IMR-90 (cell line): ENCODE results near the gene TMEM269.

Source experiments
- CTCF ChIP-seq: conservative IDR thresholded peaks from 2 replicates; pipeline ENCODE4 v1.5.1; 2012; ENCODE audit warnings: mild to moderate bottlenecking, low read depth, low read length, improper control_type of control experiment
- FOS ChIP-seq: fragments of 150-350 bp; IDR thresholded peaks from 2 replicates; pipeline ENCODE4 v1.6.1; 2016; ENCODE audit warnings: low read depth, low read length
- NFE2L2 ChIP-seq: fragments of 150-350 bp; IDR thresholded peaks from 2 replicates; pipeline ENCODE4 v1.6.1; 2016; ENCODE audit warnings: low read depth, mild to moderate bottlenecking, low read length
- POLR2A ChIP-seq: IDR thresholded peaks from 2 replicates; pipeline ENCODE4 v1.6.1; 2012; ENCODE audit warnings: mild to moderate bottlenecking, low read depth, low read length
- RAD21 ChIP-seq: IDR thresholded peaks from 2 replicates; pipeline ENCODE4 v1.6.1; 2012; ENCODE audit warnings: low read length, improper control_type of control experiment
- USF2 ChIP-seq: fragments of 150-350 bp; IDR thresholded peaks from 2 replicates; pipeline ENCODE4 v1.6.1; 2017; ENCODE audit warnings: mild to moderate bottlenecking, antibody characterized with exemption, low read length, low read depth

GRCh38 chr1:42745851-42746250 lies 38.9 kb upstream of the TMEM269 start:
- TF ChIP-seq CTCF = no peak
- TF ChIP-seq FOS = no peak
- TF ChIP-seq NFE2L2 = no peak
- TF ChIP-seq POLR2A = no peak
- TF ChIP-seq USF2 = no peak
- no peak for TF ChIP-seq RAD21
